ENCODE data around the gene P3H2.

GRCh38 chr3:190101320-190102011, 19.2 kb downstream of the P3H2 start:
- TF ChIP-seq EZH2 (IDR thresholded peaks at IDR 0.05; ENCODE audit: borderline replicate concordance, low read depth, low read length, poor library complexity, severe bottlenecking) = no peak
- TF ChIP-seq, protein P1, sequence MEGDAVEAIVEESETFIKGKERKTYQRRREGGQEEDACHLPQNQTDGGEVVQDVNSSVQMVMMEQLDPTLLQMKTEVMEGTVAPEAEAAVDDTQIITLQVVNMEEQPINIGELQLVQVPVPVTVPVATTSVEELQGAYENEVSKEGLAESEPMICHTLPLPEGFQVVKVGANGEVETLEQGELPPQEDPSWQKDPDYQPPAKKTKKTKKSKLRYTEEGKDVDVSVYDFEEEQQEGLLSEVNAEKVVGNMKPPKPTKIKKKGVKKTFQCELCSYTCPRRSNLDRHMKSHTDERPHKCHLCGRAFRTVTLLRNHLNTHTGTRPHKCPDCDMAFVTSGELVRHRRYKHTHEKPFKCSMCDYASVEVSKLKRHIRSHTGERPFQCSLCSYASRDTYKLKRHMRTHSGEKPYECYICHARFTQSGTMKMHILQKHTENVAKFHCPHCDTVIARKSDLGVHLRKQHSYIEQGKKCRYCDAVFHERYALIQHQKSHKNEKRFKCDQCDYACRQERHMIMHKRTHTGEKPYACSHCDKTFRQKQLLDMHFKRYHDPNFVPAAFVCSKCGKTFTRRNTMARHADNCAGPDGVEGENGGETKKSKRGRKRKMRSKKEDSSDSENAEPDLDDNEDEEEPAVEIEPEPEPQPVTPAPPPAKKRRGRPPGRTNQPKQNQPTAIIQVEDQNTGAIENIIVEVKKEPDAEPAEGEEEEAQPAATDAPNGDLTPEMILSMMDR (conservative IDR thresholded peaks at IDR 0.05; ENCODE audit: low read depth, low read length) = no peak

Data from A673 (cell line).